Activated CD8-positive, alpha-beta memory T cell treated with anti-CD3 and anti-CD28 coated beads for 24 hours (primary cell): Measurements from ENCODE around the gene PPP1R13B.
"Not testable (repeated sequence)": the region's sequence is repeated elsewhere in the genome, so short reads cannot be mapped to it uniquely, and the experiment has no call there.

Experiments
- DNase-seq: peaks from one replicate; pipeline ENCODE4 v3.0.0-alpha.2; 2020

Gene PPP1R13B

GRCh38 chr14:103856607-103857006, 9.2 kb upstream of the PPP1R13B start:
- DNase-seq, result no peak

GRCh38 chr14:103856105-103856504, 8.7 kb upstream of the PPP1R13B start:
- DNase-seq, result no peak

GRCh38 chr14:103855734-103856095, 8.3 kb upstream of the PPP1R13B start:
- no peak for DNase-seq

GRCh38 chr14:103854822-103855733, 7.7 kb upstream of the PPP1R13B start:
- no peak for DNase-seq

GRCh38 chr14:103854017-103854808, 6.8 kb upstream of the PPP1R13B start:
- DNase-seq, result no peak

- no peak for DNase-seq
Observed at GRCh38 chr14:103849151-103849886, 1.9 kb upstream of the PPP1R13B start.

- no peak for DNase-seq
Observed at GRCh38 chr14:103848175-103849077, 1.1 kb upstream of the PPP1R13B start.

GRCh38 chr14:103846543-103847450, 578 bp downstream of the PPP1R13B start:
- peak; percentile 63 for DNase-seq

- no peak for DNase-seq
Observed at GRCh38 chr14:103846097-103846496, 1.3 kb downstream of the PPP1R13B start.

- no peak for DNase-seq
Observed at GRCh38 chr14:103845327-103845726, 2.0 kb downstream of the PPP1R13B start.

GRCh38 chr14:103841265-103841664, 6.1 kb downstream of the PPP1R13B start:
- not testable (repeated sequence) for DNase-seq

- DNase-seq, result no peak
Observed at GRCh38 chr14:103840014-103840413, 7.4 kb downstream of the PPP1R13B start.

- no peak for DNase-seq
Observed at GRCh38 chr14:103839579-103839978, 7.8 kb downstream of the PPP1R13B start.

- no peak for DNase-seq
Observed at GRCh38 chr14:103838117-103838516, 9.3 kb downstream of the PPP1R13B start.

- no peak for DNase-seq
Observed at GRCh38 chr14:103836976-103837725, 10.2 kb downstream of the PPP1R13B start.

- DNase-seq, result no peak
Observed at GRCh38 chr14:103834956-103835355, 12.4 kb downstream of the PPP1R13B start.

GRCh38 chr14:103833711-103834110, 13.7 kb downstream of the PPP1R13B start:
- DNase-seq, result no peak

- DNase-seq, result no peak
Observed at GRCh38 chr14:103832046-103832445, 15.3 kb downstream of the PPP1R13B start.

- no peak for DNase-seq
Observed at GRCh38 chr14:103830511-103831270, 16.7 kb downstream of the PPP1R13B start.
